AG09309 (cell line): ENCODE measurements around the gene C15orf62.

Experiments
- DNase-seq: peaks from one replicate; pipeline ENCODE4 v3.0.0-alpha.2; 2010; ENCODE audit warnings: low read depth
- H3K4me3 ChIP-seq: 2 replicates; pipeline ENCODE4 v1.5.1; 2011; ENCODE audit warnings: mild to moderate bottlenecking, low read depth, low read length, moderate library complexity; ENCODE audit not compliant: control insufficient read depth
- TF ChIP-seq, protein P1 (sequence below): IDR thresholded peaks from 2 replicates; pipeline ENCODE4 v1.5.1; 2011; ENCODE audit warnings: mild to moderate bottlenecking, low read depth, low read length, inconsistent platforms; ENCODE audit not compliant: insufficient read depth, control insufficient read depth; ENCODE audit errors: missing control alignments

C15orf62 gene

DNA sequence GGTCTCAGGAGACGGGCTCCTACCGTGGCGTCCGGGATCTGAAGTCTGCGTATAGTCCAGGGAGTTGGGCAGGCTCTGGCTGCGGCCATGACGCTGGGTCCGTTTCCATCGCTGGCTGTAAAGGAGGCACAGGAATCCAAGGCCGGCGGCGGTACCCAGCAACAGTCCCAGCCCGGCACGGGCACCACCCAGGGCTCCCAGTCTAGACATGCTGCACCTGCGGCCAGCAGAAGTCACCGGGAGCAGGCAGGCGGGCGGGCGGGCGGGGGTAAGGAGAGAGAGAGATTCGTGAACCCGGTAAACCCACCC is 15.3 kb upstream of the C15orf62 start:
- TF ChIP-seq, protein P1, sequence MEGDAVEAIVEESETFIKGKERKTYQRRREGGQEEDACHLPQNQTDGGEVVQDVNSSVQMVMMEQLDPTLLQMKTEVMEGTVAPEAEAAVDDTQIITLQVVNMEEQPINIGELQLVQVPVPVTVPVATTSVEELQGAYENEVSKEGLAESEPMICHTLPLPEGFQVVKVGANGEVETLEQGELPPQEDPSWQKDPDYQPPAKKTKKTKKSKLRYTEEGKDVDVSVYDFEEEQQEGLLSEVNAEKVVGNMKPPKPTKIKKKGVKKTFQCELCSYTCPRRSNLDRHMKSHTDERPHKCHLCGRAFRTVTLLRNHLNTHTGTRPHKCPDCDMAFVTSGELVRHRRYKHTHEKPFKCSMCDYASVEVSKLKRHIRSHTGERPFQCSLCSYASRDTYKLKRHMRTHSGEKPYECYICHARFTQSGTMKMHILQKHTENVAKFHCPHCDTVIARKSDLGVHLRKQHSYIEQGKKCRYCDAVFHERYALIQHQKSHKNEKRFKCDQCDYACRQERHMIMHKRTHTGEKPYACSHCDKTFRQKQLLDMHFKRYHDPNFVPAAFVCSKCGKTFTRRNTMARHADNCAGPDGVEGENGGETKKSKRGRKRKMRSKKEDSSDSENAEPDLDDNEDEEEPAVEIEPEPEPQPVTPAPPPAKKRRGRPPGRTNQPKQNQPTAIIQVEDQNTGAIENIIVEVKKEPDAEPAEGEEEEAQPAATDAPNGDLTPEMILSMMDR = no peak
- DNase-seq = no peak
- H3K4me3 ChIP-seq = peak overlapping the region; percentile 74

DNA sequence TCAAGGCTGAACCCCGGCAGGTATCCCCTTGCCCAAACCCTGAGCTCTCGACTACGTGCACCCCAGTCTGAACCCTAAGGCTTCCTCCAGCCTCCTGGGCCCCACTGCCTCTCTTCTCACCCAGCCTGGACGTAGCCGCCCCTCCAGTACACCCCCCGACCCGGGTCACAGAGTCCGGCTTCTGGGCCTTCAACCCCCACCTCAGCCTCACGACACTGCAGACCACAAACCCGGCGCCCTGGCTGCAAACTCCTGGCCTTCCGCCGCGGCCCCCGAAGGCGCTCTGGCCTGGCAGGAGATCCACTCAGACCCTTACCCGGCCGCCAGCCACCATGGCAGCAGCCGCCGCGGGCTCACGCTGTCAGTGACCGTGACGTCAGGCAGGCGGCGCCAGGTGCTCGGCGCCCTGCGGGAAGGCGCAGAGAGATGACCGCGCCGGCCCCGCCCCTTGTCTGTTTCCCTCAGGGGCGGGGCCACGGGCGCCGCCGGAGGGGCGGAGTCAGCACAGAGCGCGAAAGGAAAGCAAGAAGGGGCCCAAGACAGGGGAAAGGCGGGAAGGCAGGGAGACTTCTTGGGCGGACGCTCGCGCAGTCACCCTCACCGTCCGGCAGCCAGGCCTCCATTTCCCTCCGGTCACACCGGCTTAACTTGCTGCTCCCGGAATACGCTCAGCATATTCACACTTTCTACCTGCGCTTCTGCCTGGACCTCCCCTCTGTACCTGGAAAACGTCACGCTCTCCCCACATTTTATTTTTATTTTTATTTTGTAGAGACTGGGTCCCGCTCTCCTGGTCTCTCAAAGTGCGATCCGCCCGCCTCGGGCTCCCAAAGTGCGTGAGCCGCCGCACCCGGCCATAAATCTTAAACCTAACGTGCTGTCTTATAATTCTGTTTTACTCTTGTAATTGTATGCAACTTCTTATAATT is 14.6 kb upstream of the C15orf62 start, which contains the start of gene RMDN3:
Gene RMDN3, minus strand, starts transcription at position 372 of the 929 bp plus-strand sequence. CDS start 471 bp downstream, outside the sequence.
- no peak for DNase-seq
- peak within 1 kb of the TSS; percentile 74 for H3K4me3 ChIP-seq
- TF ChIP-seq, protein P1 = no peak

DNA sequence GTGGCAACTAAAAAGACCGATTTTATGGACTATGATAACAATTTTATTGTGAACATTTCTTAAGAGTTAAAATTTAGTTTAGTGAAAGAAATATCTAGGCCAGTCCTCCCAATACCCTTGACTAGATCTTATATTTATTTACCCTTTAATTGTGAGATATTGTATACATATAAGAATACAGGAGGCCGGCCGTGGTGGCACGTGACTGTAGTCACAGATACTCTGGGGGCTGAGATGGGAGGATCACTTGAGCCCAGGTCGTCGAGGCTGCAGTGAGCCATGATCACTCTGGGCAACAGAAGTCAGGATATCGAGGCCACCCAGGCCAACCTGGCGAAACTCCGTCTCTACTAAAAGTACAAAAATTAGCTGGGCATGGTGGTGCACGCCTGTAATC is 14.0 kb upstream of the C15orf62 start:
- no peak for DNase-seq
- peak overlapping the region; percentile 74 for H3K4me3 ChIP-seq
- TF ChIP-seq, protein P1 = no peak

DNA sequence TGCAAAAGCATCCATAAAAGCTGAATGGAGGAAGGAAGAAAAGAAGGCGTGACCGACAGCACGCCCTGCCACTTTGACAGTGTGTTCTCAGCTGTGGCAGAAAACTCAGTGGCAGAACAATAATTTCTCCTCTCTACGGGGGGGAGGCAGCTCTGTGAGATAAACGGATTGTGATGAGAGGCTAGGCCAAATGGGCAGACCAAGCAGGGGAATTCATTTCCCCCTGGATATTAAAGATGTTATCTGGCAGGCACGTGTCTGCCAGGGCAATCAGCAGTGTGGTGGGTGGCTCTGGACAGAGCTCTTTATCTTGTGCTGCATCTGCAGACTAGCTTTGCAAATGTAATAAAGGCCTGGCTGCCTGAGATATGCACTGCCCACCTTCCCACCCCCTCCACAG is 12.8 kb upstream of the C15orf62 start:
- TF ChIP-seq, protein P1 = no peak
- no peak for DNase-seq

DNA sequence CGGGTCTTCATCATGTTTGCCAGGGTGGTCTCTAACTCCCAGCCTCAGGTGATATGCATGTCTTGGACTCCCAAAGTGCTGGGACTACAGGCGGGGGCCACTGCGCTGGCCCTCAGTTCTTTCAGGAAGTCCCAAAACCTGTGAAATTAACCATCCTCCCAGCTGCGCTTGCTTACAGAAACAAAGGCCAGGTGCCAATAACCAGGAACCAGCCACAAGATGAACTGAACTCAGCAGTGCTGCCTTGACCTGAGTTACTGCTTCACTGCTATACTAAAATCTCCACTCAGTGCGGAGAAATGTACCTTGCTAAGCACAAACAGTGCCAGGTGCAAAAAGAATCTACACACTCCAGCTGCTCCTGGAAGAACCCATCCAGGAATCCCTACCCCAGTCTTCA is 9.8 kb upstream of the C15orf62 start:
- no peak overlapping the region for H3K4me3 ChIP-seq
- TF ChIP-seq, protein P1 = no peak
- DNase-seq = no peak

More for the DNA sequence above, 12.8 kb upstream of the C15orf62 start:
- no peak overlapping the region for H3K4me3 ChIP-seq

DNA sequence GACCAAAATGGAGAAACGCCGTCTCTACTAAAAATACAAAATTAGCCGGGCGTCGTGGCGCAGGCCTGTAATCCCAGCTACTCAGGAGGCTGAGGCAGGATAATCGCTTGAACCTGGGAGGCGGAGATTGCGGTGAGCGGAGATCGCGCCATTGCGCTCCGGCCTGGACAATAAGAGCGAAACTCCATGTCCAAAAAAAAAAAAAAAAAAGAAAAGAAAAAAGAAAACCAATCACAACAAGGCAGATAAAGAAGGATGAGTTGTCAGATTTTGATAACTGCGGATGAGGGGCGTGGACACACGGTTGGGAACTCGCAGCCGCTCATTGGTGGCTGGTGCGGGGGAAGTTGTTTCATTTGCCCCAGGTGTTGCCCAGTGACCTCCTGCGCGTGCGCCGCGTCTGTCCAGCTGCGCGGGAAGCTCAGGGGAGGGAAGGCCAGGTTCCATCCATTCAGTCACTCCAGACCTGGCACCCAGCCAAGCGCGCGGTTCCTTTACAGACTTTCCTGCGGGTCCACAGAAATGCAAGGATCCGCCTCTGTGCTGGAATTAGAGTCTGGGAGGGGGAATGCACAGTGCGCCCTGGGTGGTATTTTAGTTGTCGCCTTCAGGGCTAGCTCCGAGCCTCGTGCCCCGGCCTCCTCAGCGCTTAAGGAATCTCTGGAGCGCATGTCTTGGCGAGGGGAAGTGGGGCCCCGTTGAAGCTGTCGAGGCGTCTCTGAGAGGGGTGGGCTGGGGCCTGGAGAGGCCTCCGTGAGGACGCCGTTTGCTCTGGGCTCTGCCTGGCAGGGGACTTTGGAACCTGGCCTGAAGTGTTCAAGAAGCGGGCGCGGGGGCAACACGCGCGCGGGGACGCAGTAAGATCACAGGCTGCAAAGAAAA is 6.6 kb upstream of the C15orf62 start:
- TF ChIP-seq, protein P1 = no peak
- H3K4me3 ChIP-seq = peak overlapping the region; percentile 43
- DNase-seq = no peak
